HL-60 (cell line): ENCODE results near the gene TEKTIP1.

Experiments used
- DNase-seq, 2 experiments: peaks; one replicate each; pipeline ENCODE4 v3.0.0-alpha.2; 2010 to 2020; ENCODE audit warnings: low read depth in 1 of 2, low spot score in 1 of 2
- H3K27ac ChIP-seq: fragments of 250-450 bp; sonication (Bioruptor Pico); replicated peaks from 2 replicates; pipeline ENCODE4 v1.5.1; 2020; ENCODE audit warnings: mild to moderate bottlenecking, moderate library complexity
- H3K27me3 ChIP-seq: fragments of 250-450 bp; sonication (Bioruptor Pico); 2 replicates; pipeline ENCODE4 v1.5.1; 2021; ENCODE audit warnings: mild to moderate bottlenecking, moderate library complexity; ENCODE audit not compliant: insufficient read depth, poor library complexity, severe bottlenecking
- H3K4me3 ChIP-seq: replicated peaks from 2 replicates; pipeline ENCODE4 v1.5.1; 2011; ENCODE audit warnings: mild to moderate bottlenecking, control low read depth, low read length; ENCODE audit not compliant: insufficient read depth
- CTCF ChIP-seq: IDR thresholded peaks from one replicate; pipeline ENCODE4 v1.5.1; 2011; ENCODE audit warnings: low read length, control low read depth, inconsistent platforms; ENCODE audit not compliant: insufficient read depth
- GABPA ChIP-seq: IDR thresholded peaks from 2 replicates; pipeline ENCODE4 v1.6.1; 2012; ENCODE audit warnings: low read depth
- POLR2AphosphoS5 ChIP-seq: IDR thresholded peaks from 2 replicates; pipeline ENCODE4 v1.6.1; 2012; ENCODE audit warnings: low read depth
- REST ChIP-seq: IDR thresholded peaks from 2 replicates; pipeline ENCODE4 v1.6.1; 2012; ENCODE audit warnings: low read depth; ENCODE audit not compliant: insufficient replicate concordance
- SPI1 ChIP-seq: IDR thresholded peaks from 2 replicates; pipeline ENCODE4 v1.6.1; 2012; ENCODE audit warnings: low read depth, mild to moderate bottlenecking, borderline replicate concordance

TEKTIP1 gene

GRCh38 chr19:3544058-3544376 lies 5.0 kb downstream of the TEKTIP1 start:
- Histone ChIP-seq H3K27ac (no peak overlapping the region), H3K4me3 (no peak overlapping the region), H3K27me3 (no peaks in the 10 kb centered on the region)
- no peak for DNase-seq
- TF ChIP-seq REST (no peak), POLR2AphosphoS5 (no peak), CTCF (no peak), SPI1 (no peak), GABPA (no peak)

- DNase-seq: peak in 1 of 2 experiments; percentile 71
- Histone ChIP-seq H3K27ac (no peak overlapping the region), H3K4me3 (no peak overlapping the region), H3K27me3 (no peaks in the 10 kb centered on the region)
- TF ChIP-seq SPI1: no peak
- TF ChIP-seq GABPA: no peak
- peak; percentile 86 for TF ChIP-seq CTCF
- no peak for TF ChIP-seq REST
- no peak; the same call in 1 of the 2 replicates for TF ChIP-seq POLR2AphosphoS5
Observed at GRCh38 chr19:3544742-3545668, 6.0 kb downstream of the TEKTIP1 start.

GRCh38 chr19:3545669-3546034 lies 6.7 kb downstream of the TEKTIP1 start:
- no peak overlapping the region for H3K4me3 ChIP-seq
- H3K27ac ChIP-seq: no peak overlapping the region
- H3K27me3 ChIP-seq: no peaks in the 10 kb centered on the region
- TF ChIP-seq REST (peak; percentile 79), POLR2AphosphoS5 (0 out of 2 replicates have a peak, but pooled peaks have one; percentile 4), CTCF (no peak)
- no peak for DNase-seq
